AG20443 (cell line): ENCODE data around the gene NLN.
"Not testable (repeated sequence)": the region's sequence is repeated elsewhere in the genome, so short reads cannot be mapped to it uniquely, and the experiment has no call there.

Experiments used
- DNase-seq: peaks from one replicate; pipeline ENCODE4 v3.0.0; 2012; ENCODE audit warnings: low spot score, mixed read lengths

Gene NLN

DNA sequence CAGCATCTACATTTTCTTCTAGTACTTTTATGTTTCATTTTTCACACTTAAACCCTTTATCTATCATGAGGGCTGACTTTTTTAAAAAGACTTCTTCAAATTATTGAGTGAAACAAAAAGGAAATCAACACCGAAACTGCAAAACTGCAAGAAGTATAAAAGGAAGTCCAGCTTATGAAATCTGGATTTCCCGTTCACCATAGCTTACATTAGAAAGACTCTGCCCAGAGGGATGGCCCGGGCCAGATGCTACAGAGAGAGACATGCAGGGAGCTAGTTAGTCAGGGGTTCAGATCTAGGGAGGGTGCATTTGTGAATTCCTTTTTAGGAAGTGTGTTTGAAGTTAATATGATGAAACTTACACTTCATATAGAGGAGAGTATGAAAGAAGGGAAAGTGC lies 10.0 kb downstream of the NLN start:
- not testable (repeated sequence) for DNase-seq

DNA sequence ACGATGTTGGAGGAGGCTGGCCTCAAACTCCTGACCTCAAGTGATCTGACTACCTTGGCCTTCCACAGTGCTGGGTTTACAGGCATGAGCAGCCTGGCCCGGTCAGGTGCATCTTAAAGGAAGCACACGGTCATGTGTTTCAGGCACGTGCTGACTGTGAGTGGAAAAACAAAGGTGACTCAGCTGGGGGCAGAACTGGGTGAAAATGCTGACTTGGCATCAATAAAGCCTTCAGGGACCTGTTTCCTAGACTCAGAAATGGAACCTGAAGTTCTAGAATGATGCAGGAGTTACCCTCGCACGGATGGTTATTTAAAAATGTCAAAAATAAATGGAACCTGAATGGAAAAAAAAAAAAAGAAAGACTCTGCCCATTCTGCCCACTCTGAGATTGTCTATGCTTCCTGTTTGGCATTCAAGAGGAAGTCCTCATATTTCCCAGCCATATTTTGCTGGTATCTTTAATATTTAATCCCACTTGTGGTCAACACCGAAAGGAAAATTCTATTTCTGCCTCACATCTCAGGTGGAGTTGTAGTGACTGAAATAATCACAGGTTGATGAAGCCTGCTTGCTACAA lies 12.3 kb downstream of the NLN start:
- DNase-seq: not testable (repeated sequence)

DNA sequence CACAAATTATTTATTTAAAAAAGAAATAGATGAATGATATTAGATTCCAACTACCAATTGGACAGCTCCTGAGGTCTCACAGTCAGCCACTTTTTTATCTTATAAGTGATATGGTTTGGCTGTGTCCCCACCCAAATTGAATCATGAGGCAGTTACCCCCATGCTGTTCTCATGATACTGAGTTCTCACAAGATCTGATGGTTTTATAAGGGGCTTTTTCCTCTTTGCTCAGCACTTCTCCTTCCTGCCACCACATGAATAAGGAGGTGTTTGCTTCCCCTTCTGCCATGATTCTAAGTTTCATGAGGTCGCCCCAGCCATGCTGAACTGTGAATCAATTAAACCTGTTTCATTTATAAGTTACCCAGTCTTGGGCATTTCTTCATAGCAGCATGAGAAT lies 12.9 kb downstream of the NLN start:
- no peak for DNase-seq

DNA sequence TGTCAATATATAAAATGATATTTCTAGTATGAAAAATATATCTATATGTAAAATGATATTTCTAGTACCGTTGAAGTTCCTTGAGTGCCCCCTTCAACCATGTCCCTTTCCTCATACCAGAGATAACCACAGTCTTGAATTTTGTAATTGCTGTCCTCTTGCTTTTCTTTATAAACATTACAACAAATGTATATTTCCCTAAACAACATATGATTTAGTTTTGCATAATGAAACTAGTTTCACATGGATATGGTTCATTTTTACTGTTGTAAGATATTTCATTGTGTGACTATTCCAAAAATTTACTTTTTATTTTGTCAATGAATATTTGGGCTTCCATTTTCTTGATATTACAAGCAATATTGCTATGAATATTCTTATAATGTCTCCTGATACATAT lies 14.0 kb downstream of the NLN start:
- no peak for DNase-seq

DNA sequence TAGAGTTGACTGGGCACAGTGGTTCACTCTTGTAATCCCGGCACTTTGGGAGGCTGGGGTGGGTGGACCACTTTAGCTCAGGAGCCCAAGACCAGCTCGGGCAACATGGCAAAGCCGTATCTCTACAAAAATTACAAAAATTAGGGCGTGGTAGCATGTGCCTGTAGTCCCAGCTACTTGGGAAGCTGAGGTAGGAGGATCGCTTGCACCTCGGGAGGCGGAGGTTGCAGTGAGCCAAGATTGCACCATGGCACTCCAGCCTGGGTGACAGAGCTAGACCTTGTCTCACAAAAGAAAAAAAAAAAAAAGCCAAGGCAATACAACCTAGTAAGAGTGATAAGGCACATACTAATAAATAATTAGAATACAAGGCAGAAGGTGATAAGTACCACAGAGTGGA lies 15.8 kb downstream of the NLN start:
- DNase-seq: no peak

DNA sequence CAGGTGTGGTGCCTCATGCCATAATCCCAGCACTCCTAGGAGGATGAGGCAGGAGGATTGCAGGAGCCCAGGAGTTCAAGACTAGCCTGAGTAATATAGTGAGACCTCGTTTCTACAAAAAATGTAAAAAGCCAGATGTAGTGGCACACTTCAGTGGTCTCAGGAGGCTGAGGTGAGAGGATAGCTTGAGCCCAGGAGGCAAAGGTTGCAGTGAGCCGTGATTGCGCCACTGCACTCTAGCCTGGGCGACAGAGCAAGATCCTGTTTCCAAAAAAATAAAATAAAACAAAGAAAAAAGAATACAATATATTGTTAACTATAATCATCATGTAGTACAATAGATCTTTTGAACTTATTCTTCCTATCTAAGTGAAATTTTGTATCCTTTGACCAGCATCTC lies 16.3 kb downstream of the NLN start:
- DNase-seq: no peak

DNA sequence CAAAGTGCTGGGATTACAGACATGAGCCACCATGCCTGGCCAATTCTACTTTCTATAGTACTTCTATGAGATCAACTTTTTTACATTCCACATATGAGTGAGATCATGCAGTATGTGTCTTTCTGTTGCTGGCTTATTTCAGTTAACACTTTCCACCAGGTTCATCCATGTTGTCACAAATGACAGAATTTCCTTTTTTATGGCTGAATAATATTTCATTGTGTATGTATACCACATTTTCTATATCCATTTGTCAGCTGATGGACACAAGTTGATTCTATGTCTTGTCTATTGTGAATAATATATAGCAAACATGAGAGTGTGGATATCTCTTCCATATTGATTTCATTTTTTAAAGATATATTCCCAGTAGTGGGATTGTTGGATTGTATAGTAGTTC lies 17.2 kb downstream of the NLN start:
- no peak for DNase-seq

DNA sequence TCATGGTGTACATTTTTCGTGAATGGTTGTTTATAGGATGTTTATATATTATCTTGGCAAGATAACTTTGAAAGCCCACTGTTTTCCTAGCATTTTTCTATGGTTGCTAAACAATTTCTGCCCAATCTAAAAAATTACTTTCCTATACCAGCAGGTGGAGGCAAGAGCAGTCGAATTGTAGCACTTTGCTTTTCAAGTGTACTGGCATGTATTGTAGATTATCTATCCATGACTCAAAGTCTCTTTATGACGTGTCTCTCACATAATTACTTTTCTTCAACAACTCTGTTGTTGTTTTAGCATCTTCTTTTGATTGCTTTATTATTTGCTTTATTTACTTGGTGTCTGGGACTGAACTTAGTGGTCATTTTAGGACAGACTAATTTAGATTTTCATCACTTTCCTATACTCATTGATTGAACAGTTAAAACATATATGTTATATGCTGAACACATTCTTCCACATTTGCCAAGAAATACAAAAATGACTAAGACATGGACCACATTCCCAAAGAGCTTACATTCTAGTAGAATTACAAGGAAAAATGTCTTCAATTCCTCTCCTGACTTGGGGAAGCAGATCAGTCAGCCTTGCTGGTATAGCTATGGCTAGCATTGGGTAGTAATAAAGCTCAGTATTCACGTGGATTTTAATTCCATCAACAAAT lies 20.7 kb downstream of the NLN start:
- peak; percentile 75 for DNase-seq

DNA sequence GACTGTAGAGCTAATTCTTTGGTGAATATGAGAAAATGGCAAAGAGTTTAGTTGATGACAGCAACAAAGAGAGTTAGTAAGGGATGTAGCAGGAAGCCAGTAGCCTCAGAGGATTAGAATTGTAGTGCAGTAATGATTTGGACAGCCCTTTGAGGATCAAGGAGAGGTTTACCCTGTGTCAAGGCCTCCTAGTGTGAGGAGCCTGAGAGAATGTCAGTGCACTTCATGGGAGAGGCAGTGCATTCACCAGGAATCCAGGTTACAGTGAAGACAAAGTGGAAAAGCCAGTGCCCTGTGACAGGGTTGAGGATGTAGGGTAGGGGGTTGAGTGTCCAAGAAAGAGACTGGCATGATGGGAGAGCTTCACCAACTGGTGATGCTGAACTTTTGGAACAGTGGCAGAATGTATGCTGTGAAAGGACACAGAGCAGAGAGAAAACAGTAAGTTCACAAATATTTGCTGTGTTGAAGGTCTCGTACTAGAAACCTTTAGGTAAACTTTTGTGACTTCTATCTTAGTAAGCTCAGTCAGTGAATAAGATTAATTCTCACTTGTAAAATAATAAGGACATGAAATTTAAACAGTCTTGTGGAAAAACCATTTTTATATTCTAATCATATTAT lies 27.3 kb downstream of the NLN start:
- DNase-seq: no peak

DNA sequence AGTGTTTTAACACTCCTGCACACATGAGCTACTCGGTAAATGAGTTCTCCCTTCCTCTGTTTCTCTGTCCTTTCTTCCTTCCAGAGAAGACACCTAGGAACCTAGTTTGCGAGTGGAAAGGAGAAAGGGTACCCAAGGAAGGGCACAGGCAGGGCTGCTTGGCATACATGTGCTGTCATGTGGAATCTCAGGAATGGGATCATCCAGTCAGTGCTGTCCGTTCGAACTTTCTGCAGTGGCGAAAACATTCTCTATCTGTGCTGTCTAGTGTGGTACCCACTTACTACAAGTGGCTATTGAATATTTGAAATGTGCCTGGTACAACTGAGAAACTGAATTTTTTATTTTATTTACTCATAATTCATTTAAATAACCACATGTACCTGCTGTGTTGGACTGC lies 28.0 kb downstream of the NLN start:
- no peak for DNase-seq

DNA sequence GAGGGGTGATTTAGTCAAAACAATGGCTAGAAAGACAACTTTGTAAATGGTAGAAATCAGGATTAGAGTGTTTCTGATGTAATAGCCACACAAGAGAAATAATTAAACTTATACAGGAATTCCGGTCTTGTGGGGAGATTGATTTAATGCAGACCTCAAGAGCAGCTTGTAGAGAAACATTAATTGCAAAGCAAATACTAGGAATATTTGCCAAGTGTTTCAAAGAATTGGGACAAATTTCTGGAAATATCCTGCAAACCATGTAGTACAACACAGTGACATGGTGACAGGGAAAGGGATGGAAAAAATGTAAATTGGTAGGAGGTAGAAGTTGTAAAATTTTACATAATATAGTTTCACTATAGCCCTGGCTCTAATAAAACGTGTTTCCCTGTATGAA lies 28.9 kb downstream of the NLN start:
- DNase-seq: no peak

DNA sequence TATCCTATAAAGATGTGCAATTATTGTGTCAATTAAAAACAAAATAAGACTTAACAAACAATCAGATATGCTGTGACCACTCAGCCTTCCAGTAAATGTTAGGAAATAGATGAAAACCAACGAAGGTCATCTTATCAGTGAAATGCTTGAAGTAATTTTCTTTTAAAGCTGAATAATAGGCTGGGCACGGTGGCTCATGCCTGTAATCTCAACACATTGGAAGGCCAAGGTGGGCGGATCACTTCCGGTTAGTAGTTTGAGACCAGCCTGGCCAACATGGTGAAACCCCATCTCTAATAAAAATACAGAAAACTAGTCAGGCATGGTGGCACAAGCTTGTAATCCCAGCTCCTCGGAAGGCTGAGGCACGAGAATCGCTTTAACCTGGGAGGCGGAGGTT lies 31.2 kb downstream of the NLN start:
- DNase-seq: no peak

DNA sequence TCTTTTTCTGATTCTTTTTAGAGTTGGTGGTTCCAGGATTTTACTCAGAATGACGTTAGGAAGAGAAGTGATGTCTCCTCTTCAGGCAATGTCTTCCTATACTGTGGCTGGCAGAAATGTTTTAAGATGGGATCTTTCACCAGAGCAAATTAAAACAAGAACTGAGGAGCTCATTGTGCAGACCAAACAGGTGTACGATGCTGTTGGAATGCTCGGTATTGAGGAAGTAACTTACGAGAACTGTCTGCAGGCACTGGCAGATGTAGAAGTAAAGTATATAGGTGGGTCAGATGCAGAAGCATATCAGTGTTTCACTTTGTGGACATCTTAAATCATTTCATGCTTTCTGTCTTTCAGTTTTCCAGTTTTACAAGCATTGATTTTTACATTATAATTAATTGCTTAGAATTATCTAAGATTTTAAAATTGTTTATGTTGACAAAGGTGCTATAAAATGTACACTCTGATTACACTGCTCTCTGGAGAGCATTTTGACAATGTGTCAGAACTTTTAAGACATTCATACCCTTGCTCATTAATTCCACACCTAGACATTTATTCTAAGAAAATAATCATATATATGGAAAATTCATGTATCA lies 36.6 kb downstream of the NLN start:
- no peak for DNase-seq

DNA sequence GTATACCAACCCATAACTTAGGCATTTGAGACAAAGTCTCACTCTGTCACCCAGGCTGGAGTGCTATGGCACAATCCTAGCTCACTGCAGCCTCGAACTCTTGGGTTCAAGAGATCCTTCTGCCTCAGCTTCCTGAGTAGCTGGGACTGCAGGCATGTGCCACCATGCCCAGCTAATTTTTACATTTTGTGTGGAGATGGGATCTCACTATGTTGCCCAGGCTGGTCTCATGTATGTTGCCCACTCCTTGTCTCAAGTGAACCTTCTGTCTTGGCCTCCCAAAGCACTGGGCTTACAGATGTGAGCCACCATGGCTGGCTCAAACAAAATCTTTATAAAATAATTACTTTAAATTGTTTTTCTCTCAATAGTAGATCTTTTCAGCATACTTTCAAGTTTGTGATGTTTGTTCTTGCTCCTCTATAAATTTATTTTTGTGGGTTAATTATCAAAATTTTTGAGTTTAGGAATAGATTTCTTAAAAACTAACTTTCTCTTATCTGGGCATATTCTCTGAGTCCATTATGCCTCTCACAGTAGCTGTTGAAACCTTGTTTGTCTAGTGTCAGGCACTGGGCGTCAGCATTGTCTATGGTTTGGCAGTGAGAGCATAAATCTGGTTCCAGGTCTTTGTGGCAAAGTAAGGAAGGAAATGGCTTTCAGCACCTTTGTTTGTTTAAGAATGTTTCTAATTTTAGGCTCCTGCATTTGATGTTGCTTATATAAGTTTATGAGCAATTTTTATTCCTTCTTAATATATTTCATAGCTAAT lies 38.7 kb downstream of the NLN start:
- DNase-seq: peak; percentile 73

DNA sequence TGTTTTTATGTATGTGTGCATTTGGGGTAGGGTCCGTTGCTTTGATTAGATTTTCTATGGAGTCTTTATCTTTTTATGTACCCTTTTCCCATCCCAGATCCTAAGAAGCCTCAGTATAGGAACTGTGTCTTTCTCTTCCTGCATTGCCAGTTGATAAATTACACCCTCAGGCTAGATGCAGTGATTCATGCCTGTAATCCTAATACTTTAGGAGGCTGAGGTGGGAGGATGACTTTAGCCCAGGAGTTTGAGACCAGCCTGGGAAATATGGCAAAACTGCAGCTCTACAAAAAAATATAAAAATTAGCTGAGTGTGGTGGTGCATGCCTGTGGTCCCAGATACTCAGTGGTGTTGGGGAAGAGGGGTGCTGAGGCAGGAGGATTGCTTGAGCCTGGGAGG lies 40.2 kb downstream of the NLN start:
- no peak for DNase-seq

DNA sequence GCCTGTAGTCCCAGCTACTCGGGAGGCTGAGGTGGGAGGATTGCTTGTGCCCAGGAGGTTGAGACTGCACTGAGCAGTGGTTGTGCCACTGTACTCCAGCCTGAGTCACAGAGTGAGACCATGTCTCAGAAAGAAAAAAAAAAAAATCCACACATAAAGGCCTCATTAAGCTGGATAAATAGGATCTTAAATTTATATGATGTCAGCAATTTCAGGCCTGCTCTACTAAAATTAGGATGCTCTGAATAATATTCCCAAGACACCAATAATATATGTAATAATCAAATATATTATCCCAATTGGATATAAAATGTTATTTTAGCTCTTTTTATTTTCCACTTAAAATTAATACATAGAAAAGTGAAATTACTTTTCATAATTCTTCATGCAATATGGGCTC lies 43.6 kb downstream of the NLN start:
- no peak for DNase-seq

DNA sequence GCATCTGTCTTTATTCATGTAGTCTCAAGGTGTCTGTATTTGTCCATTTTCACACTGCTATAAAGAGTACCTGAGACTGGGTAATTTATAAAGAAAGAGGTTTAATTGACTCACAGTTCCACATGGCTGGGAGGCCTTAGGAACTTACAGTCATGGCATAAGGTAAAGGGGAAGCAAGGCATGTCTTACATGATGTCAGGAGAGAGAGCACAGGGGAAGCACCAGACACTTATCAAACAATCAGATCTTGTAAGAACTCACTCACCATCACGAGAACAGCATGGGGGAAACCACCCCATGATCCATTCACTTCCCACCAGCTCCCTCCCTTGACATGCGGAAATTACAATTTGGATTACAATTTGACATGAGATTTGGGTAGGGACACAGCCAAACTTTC lies 44.2 kb downstream of the NLN start:
- DNase-seq: no peak

DNA sequence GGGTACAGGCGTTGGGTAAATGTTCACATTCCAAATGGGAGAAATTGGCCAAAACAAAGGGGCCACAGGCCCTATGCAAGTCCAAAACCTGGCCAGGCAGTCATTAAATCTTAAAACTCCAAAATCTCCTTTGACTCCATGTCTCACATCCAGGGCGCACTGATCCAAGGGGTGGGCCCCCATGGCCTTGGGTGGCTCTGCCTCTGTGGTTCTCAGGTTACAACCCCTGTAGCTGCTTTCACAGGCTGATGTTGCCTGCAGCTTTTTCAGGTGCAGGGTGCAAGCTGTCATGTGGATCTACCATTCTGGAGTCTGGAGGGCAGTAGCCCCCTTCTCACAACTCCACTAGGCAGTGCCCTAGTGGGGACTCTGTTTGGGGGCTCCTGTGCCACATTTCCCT lies 44.8 kb downstream of the NLN start:
- DNase-seq: no peak

DNA sequence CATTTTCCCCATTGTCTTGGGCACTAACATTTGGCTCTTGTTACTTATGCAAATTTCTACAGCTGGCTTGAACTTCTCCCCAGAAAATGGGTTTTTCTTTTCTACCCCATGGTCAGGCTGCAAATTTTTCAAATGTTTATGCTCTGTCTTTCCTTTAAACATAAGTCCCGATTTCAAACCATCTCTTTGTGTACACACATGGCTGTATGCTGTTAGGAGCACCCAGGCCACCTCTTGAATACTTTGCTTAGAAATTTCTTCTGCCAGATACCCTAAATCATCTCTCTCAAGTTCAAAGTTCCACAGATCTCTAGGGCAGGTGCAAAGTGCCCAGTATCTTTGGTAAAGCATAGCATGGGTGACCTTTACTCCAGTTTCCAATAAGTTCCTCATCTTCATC lies 45.6 kb downstream of the NLN start:
- no peak for DNase-seq

DNA sequence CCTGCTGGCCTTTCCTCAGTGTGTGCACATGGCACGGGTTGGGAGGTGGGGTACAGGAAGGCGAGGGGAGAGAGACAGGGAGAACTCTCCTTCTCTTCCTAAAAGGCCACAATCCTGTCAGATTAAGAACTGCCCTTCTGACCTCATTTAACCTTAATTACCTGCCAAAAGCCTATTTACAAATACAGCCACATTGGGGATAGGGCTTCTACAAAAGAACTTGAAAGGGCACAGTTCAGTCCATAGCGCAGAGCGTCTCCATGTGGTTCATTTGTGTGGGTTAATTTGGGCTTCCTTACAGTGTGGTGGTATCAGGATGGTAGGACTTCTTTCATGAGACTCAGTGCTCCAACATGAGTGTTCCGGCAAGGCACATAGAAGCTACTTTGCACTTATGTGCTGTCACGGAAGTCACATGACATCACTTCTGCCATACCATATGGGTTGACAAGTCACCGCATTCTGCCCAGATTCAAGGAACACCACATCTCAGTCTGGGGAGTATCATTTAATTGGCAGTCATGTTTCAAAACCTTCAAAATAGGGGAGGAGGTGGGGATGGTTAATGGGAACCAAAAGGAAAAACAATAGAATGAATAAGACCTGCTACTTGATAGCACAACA lies 46.8 kb downstream of the NLN start:
- DNase-seq: no peak

DNA sequence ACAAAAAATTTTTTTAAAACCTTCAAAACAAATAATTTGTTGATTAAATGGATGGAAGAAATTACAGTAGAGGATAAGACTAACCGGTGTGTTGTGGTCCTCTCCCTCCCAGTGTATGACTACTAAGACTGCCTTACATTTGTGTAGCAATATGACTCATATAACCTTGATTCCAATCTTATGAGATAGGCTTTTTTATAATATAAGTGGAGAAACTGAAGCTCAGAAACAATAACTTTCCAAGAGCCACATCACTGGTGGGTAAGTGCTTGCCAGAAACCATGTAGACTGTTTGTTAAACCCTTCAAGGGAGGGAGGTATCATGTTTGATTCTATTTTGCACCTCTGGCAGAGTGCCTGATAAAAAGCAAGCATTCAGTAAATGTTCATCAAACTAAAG lies 47.5 kb downstream of the NLN start:
- DNase-seq: peak; percentile 74

DNA sequence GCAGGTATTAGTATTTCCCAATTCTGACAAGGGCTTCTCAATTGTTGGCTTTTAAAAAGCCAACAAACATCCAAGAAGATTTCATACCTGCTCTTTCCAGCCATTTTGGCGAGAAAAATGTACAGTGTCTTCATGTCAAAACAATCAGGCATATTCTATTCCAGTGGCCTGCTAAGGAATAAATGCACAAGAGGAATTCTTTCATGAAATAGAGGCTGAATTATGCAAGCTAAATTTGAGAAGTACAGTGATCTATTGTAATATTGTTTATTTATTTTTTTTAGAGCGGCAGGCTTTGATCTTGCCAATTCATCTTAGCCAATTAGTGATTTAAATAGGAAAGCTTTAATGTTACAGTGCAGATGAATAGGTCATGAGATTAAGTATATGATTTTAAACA lies 49.3 kb downstream of the NLN start:
- no peak for DNase-seq
